Measurements from ENCODE around the gene FUBP3.

The FUBP3 gene

GRCh38 chr9:130627896-130628792 is 48.8 kb downstream of the FUBP3 start:
- Histone ChIP-seq H3K27ac (ENCODE audit: low read depth, low read length, severe bottlenecking) (no peak overlapping the region), H3K36me3 (ENCODE audit: control insufficient read depth, insufficient read depth, low read length) (peaks cover 90% of the 10 kb centered on the region)

GRCh38 chr9:130629443-130630070 is 50.2 kb downstream of the FUBP3 start:
- WGBS, 2 experiments (ENCODE audit: insufficient coverage in 2 of 2) = 76 to 84% methylated on average over 10 to 11 of the region's 13 CpGs
- peaks cover 90% of the 10 kb centered on the region for H3K36me3 ChIP-seq (ENCODE audit: control insufficient read depth, insufficient read depth, low read length)
- H3K4me1 ChIP-seq (ENCODE audit: control insufficient read depth, insufficient read depth, low read length, poor library complexity, severe bottlenecking) = peaks cover 6% of the 10 kb centered on the region
- no peak overlapping the region for H3K4me3 ChIP-seq (ENCODE audit: extremely low read depth, insufficient read depth, low read length, poor library complexity, severe bottlenecking)
- H3K9me3 ChIP-seq (ENCODE audit: control insufficient read depth, low read length) = no peaks in the 10 kb centered on the region
- no peak overlapping the region for H3K27ac ChIP-seq (ENCODE audit: low read depth, low read length, severe bottlenecking)

More at GRCh38 chr9:130627896-130628792, 48.8 kb downstream of the FUBP3 start:
- H3K4me1 ChIP-seq (ENCODE audit: control insufficient read depth, insufficient read depth, low read length, poor library complexity, severe bottlenecking) = peaks cover 6% of the 10 kb centered on the region
- no peak overlapping the region for H3K4me3 ChIP-seq (ENCODE audit: extremely low read depth, insufficient read depth, low read length, poor library complexity, severe bottlenecking)
- H3K9me3 ChIP-seq (ENCODE audit: control insufficient read depth, low read length) = no peaks in the 10 kb centered on the region
- 75 to 84% methylated on average over 10 to 13 of the region's 23 CpGs for WGBS, 2 experiments (ENCODE audit: insufficient coverage in 2 of 2)

- Histone ChIP-seq H3K4me3 (ENCODE audit: extremely low read depth, insufficient read depth, low read length, poor library complexity, severe bottlenecking) (no peak overlapping the region), H3K4me1 (ENCODE audit: control insufficient read depth, insufficient read depth, low read length, poor library complexity, severe bottlenecking) (peaks cover 6% of the 10 kb centered on the region), H3K36me3 (ENCODE audit: control insufficient read depth, insufficient read depth, low read length) (peaks cover 90% of the 10 kb centered on the region), H3K9me3 (ENCODE audit: control insufficient read depth, low read length) (no peaks in the 10 kb centered on the region), H3K27ac (ENCODE audit: low read depth, low read length, severe bottlenecking) (no peak overlapping the region)
- WGBS, 2 experiments (ENCODE audit: insufficient coverage in 2 of 2) = 87 to 90% methylated on average over 3 to 4 of the region's 4 CpGs
Measured at GRCh38 chr9:130630071-130630450, 50.7 kb downstream of the FUBP3 start.

- peaks cover 88% of the 10 kb centered on the region for H3K36me3 ChIP-seq (ENCODE audit: control insufficient read depth, insufficient read depth, low read length)
- H3K27ac ChIP-seq (ENCODE audit: low read depth, low read length, severe bottlenecking) = no peak overlapping the region
- no peak overlapping the region for H3K4me3 ChIP-seq (ENCODE audit: extremely low read depth, insufficient read depth, low read length, poor library complexity, severe bottlenecking)
- H3K9me3 ChIP-seq (ENCODE audit: control insufficient read depth, low read length) = no peaks in the 10 kb centered on the region
- WGBS, 2 experiments (ENCODE audit: insufficient coverage in 2 of 2) = 93 to 97% methylated on average over 23 to 26 of the region's 27 CpGs
- peaks cover 3% of the 10 kb centered on the region for H3K4me1 ChIP-seq (ENCODE audit: control insufficient read depth, insufficient read depth, low read length, poor library complexity, severe bottlenecking)
Measured at GRCh38 chr9:130630506-130631330, 51.3 kb downstream of the FUBP3 start.

- H3K9me3 ChIP-seq (ENCODE audit: control insufficient read depth, low read length) = no peaks in the 10 kb centered on the region
- H3K36me3 ChIP-seq (ENCODE audit: control insufficient read depth, insufficient read depth, low read length) = peaks cover 88% of the 10 kb centered on the region
- 93 to 94% methylated on average over 16 to 17 of the region's 22 CpGs for WGBS, 2 experiments (ENCODE audit: insufficient coverage in 2 of 2)
- H3K4me3 ChIP-seq (ENCODE audit: extremely low read depth, insufficient read depth, low read length, poor library complexity, severe bottlenecking) = no peak overlapping the region
- no peaks in the 10 kb centered on the region for H3K4me1 ChIP-seq (ENCODE audit: control insufficient read depth, insufficient read depth, low read length, poor library complexity, severe bottlenecking)
- H3K27ac ChIP-seq (ENCODE audit: low read depth, low read length, severe bottlenecking) = no peak overlapping the region
Measured at GRCh38 chr9:130631331-130632080, 52.1 kb downstream of the FUBP3 start.

GRCh38 chr9:130632081-130632710 is 52.8 kb downstream of the FUBP3 start:
- WGBS, 2 experiments (ENCODE audit: insufficient coverage in 2 of 2) = 90 to 96% methylated on average over 11 to 13 of the region's 13 CpGs
- H3K4me3 ChIP-seq (ENCODE audit: extremely low read depth, insufficient read depth, low read length, poor library complexity, severe bottlenecking) = no peak overlapping the region
- peaks cover 88% of the 10 kb centered on the region for H3K36me3 ChIP-seq (ENCODE audit: control insufficient read depth, insufficient read depth, low read length)
- H3K27ac ChIP-seq (ENCODE audit: low read depth, low read length, severe bottlenecking) = no peak overlapping the region
- no peaks in the 10 kb centered on the region for H3K4me1 ChIP-seq (ENCODE audit: control insufficient read depth, insufficient read depth, low read length, poor library complexity, severe bottlenecking)
- no peaks in the 10 kb centered on the region for H3K9me3 ChIP-seq (ENCODE audit: control insufficient read depth, low read length)

- 98% methylated on average over 6 to 7 of the region's 7 CpGs for WGBS, 2 experiments (ENCODE audit: insufficient coverage in 2 of 2)
- Histone ChIP-seq H3K4me3 (ENCODE audit: extremely low read depth, insufficient read depth, low read length, poor library complexity, severe bottlenecking) (no peak overlapping the region), H3K9me3 (ENCODE audit: control insufficient read depth, low read length) (no peaks in the 10 kb centered on the region), H3K27ac (ENCODE audit: low read depth, low read length, severe bottlenecking) (no peak overlapping the region), H3K4me1 (ENCODE audit: control insufficient read depth, insufficient read depth, low read length, poor library complexity, severe bottlenecking) (no peaks in the 10 kb centered on the region), H3K36me3 (ENCODE audit: control insufficient read depth, insufficient read depth, low read length) (peaks cover 85% of the 10 kb centered on the region)
Measured at GRCh38 chr9:130632841-130633240, 53.5 kb downstream of the FUBP3 start.

GRCh38 chr9:130633336-130634190 is 54.2 kb downstream of the FUBP3 start:
- Histone ChIP-seq H3K27ac (ENCODE audit: low read depth, low read length, severe bottlenecking) (no peak overlapping the region), H3K4me3 (ENCODE audit: extremely low read depth, insufficient read depth, low read length, poor library complexity, severe bottlenecking) (no peak overlapping the region), H3K9me3 (ENCODE audit: control insufficient read depth, low read length) (no peaks in the 10 kb centered on the region), H3K4me1 (ENCODE audit: control insufficient read depth, insufficient read depth, low read length, poor library complexity, severe bottlenecking) (no peaks in the 10 kb centered on the region), H3K36me3 (ENCODE audit: control insufficient read depth, insufficient read depth, low read length) (peaks cover 86% of the 10 kb centered on the region)
- WGBS, 2 experiments (ENCODE audit: insufficient coverage in 2 of 2) = 88 to 95% methylated on average over 20 to 22 of the region's 25 CpGs

GRCh38 chr9:130634191-130634768 is 54.9 kb downstream of the FUBP3 start:
- H3K4me1 ChIP-seq (ENCODE audit: control insufficient read depth, insufficient read depth, low read length, poor library complexity, severe bottlenecking) = no peaks in the 10 kb centered on the region
- H3K36me3 ChIP-seq (ENCODE audit: control insufficient read depth, insufficient read depth, low read length) = peaks cover 90% of the 10 kb centered on the region
- H3K27ac ChIP-seq (ENCODE audit: low read depth, low read length, severe bottlenecking) = no peak overlapping the region
- no peak overlapping the region for H3K4me3 ChIP-seq (ENCODE audit: extremely low read depth, insufficient read depth, low read length, poor library complexity, severe bottlenecking)
- WGBS, 2 experiments (ENCODE audit: insufficient coverage in 2 of 2) = 93 to 94% methylated on average over 13 to 14 of the region's 14 CpGs
- no peaks in the 10 kb centered on the region for H3K9me3 ChIP-seq (ENCODE audit: control insufficient read depth, low read length)
